Stomach (tissue), 4 donors: ENCODE data around the gene ZCCHC14.

Source experiments
- POLR2AphosphoS5 ChIP-seq, 3 donors: sonication (generic); formaldehyde crosslinking; IDR thresholded peaks; one replicate each; pipeline ENCODE4 v1.6.1; 2016; ENCODE audit warnings: antibody characterized with exemption in 3 of 3
- TF ChIP-seq, protein P1 (sequence below), 7 experiments: fragments of 450-650 bp in 4 of 7; fragments of 200-600 bp in 3 of 7; sonication (generic) in 3 of 7; IDR thresholded peaks; one replicate each; pipeline ENCODE4 v1.5.1; 2016 to 2019; ENCODE audit warnings: antibody characterized with exemption in 7 of 7, control low read depth in 2 of 7, mild to moderate bottlenecking in 1 of 7

DNA sequence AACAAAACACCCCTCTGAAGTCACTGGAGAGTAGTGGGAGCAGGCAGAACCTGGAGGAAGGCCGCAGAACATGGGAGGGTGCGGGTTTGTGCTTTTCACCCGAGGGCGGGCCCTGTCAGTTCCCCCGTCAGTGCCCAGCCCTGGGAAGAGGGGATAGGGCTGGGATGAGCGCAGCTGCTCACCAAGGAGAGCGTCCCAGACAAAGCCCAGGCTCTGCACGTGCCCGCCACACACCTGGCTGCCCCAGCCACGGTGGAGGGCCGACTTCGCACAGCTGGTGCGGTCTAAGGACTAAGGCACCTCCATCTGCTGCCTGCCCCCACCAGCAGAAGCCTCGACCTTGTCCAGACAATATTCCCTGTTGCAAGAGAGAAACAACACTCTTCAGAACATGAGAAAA lies 39.5 kb downstream of the ZCCHC14 start:
- TF ChIP-seq, protein P1, sequence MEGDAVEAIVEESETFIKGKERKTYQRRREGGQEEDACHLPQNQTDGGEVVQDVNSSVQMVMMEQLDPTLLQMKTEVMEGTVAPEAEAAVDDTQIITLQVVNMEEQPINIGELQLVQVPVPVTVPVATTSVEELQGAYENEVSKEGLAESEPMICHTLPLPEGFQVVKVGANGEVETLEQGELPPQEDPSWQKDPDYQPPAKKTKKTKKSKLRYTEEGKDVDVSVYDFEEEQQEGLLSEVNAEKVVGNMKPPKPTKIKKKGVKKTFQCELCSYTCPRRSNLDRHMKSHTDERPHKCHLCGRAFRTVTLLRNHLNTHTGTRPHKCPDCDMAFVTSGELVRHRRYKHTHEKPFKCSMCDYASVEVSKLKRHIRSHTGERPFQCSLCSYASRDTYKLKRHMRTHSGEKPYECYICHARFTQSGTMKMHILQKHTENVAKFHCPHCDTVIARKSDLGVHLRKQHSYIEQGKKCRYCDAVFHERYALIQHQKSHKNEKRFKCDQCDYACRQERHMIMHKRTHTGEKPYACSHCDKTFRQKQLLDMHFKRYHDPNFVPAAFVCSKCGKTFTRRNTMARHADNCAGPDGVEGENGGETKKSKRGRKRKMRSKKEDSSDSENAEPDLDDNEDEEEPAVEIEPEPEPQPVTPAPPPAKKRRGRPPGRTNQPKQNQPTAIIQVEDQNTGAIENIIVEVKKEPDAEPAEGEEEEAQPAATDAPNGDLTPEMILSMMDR (IDR thresholded peaks at IDR 0.05), result no peak
- no peak for TF ChIP-seq POLR2AphosphoS5 (IDR thresholded peaks at IDR 0.05)
